ENCODE measurements around the gene HOXC6.

GRCh38 chr12:54066408-54066807 lies 38.2 kb downstream of the HOXC6 start:
- no peak for TF ChIP-seq EP300 (IDR thresholded peaks at IDR 0.05)
- TF ChIP-seq POLR2AphosphoS5 (IDR thresholded peaks at IDR 0.05), result no peak
- no peak for TF ChIP-seq CTCF (IDR thresholded peaks at IDR 0.05)

All from esophagus muscularis mucosa (tissue), 4 donors.